ENCODE measurements around the gene NUDT3.
"Not testable (repeated sequence)": the region's sequence is repeated elsewhere in the genome, so short reads cannot be mapped to it uniquely, and the experiment has no call there.

The NUDT3 gene

GRCh38 chr6:34252395-34252794, 140.1 kb downstream of the NUDT3 start:
- DNase-seq (ENCODE audit: low read depth in 2 of 2) = not testable (repeated sequence)

DNA sequence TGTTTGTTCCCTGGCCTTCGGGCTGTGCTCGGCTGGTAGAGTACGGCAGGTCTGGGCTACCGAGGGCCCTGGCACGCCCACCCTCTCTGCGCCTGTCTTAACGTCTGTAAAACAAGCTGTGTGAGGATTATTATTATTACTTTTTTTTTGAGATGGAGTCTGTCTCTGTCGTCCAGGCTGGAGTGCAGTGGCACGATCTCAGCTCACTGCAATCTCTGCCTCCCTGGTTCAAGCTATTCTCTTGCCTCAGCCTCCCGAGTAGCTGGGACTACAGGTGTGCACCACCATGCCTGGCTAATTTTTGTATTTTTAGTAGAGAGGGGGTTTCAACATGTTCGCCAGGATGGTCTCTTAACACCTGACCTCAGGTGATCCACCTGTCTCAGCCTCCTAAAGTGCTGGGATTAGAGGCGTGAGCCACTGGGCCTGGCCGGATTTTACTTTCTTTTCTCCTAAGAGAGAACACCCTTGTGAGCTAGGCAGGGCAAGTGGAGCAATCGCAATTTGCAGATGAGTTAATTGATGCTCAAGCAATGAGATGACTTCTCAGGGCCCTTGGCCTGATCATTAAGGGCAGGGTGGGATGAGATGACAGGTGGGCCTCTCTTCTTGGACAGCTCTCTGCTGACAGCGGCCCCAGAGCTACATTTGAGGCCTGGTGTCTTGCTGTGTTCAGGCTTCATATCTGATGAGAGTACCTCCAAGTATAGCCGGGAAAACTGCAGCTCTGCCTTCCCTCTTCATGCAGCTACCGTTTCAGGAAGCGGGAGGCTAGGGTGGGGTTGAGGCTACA, 142.8 kb downstream of the NUDT3 start:
- no peak for DNase-seq (ENCODE audit: low read depth in 2 of 2)

GRCh38 chr6:34248727-34249468, 143.6 kb downstream of the NUDT3 start, which contains the start of gene SMIM29:
Gene SMIM29, minus strand, starts transcription at chr6:34249006. Its CDS starts 1,215 bp downstream, at chr6:34247791.
- peak; percentile 93 to 94 for DNase-seq (ENCODE audit: low read depth in 2 of 2)

DNA sequence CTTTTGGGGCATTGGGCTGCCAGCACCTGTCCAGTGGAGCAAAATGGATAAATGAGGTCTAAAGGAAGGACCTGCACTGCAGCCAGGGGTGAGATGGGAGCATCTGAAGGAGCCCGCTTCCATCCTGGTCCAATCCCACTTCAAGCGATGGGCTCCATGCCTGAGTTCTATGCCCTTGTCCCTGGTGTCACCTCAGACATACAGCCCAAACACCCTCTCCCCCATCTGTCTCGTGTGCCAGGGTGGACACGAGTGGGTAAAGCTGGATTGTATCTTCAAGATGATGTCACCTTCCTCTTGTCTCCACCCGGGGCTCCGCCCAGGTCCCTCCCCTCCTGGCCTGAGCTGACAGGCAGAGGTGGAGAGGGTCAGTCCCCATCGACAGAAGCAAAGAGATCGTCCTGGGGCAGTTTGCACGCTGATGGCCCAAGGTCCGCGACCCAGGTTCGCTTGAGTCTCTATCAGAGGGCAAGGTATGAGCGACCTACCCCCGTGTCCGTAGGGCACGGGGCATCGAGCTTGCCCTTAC, 144.2 kb downstream of the NUDT3 start:
- DNase-seq (ENCODE audit: low read depth in 2 of 2) = no peak

- no peak for DNase-seq (ENCODE audit: low read depth in 2 of 2)
Measured at GRCh38 chr6:34247481-34248197, 144.8 kb downstream of the NUDT3 start.

GRCh38 chr6:34246563-34247391, 145.7 kb downstream of the NUDT3 start:
- peak in 1 of 2 donors; percentile 28 for DNase-seq (ENCODE audit: low read depth in 2 of 2)

- DNase-seq (ENCODE audit: low read depth in 2 of 2) = no peak
Measured at GRCh38 chr6:34246249-34246562, 146.3 kb downstream of the NUDT3 start.

DNA sequence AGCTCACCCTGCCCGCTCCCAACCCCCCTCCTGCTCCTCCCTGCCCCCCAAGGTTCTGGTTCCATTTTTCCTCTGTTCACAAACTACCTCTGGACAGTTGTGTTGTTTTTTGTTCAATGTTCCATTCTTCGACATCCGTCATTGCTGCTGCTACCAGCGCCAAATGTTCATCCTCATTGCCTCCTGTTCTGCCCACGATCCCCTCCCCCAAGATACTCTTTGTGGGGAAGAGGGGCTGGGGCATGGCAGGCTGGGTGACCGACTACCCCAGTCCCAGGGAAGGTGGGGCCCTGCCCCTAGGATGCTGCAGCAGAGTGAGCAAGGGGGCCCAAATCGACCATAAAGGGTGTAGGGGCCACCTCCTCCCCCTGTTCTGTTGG, 146.7 kb downstream of the NUDT3 start:
- DNase-seq (ENCODE audit: low read depth in 2 of 2) = not testable (repeated sequence)

- DNase-seq (ENCODE audit: low read depth in 2 of 2) = not testable (repeated sequence)
Measured at GRCh38 chr6:34245032-34245760, 147.3 kb downstream of the NUDT3 start.

DNA sequence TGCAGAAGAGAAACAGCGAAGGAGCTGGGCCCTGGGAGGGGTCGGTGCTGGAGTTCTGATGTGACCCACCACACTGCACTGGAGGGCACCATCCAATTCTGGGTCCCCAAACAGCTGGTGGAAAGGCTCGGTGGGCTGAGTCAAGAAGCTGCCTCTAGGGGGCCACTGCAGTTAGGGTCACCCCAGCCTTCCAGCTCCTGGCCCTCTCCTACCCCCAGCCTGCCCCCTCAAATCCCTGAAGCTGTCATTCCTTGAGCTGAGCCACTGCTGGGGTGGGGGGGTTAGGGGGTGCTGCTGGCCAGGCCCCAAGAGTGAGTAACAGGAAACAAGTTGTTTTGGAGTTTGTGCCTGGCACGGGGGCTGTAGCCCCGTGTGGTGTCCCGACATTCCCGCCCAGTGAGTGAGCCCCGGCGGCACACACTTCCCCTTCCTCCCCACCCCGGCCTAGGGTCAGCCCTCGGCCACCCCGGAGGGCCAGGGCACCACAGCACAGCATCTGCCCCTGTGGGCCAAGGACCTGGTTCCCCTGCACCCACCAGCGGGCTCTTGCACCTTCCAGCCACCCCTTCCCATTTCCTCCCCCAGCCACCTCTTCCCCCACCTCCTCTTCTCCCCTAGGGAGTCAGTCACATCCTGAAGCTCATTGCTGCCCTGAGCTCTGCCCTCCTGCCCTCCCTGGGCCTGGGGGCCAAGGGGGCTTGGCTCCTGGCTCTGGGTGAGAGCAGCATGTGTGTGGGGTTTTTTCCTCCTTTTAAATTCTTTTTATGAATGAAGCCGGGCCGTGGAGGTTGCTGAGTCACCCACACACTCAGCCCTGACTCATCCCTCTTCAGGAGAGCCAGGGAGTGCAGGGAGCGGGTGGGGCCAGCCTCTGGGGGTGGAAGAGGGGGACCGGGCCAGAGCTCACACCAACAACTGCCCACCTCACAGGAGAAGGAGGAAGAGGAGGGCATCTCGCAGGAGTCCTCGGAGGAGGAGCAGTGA, 148.3 kb downstream of the NUDT3 start:
- peak; percentile 51 to 62 for DNase-seq (ENCODE audit: low read depth in 2 of 2)

- peak in 1 of 2 donors; percentile 32 for DNase-seq (ENCODE audit: low read depth in 2 of 2)
Measured at GRCh38 chr6:34243131-34243771, 149.2 kb downstream of the NUDT3 start.

DNA sequence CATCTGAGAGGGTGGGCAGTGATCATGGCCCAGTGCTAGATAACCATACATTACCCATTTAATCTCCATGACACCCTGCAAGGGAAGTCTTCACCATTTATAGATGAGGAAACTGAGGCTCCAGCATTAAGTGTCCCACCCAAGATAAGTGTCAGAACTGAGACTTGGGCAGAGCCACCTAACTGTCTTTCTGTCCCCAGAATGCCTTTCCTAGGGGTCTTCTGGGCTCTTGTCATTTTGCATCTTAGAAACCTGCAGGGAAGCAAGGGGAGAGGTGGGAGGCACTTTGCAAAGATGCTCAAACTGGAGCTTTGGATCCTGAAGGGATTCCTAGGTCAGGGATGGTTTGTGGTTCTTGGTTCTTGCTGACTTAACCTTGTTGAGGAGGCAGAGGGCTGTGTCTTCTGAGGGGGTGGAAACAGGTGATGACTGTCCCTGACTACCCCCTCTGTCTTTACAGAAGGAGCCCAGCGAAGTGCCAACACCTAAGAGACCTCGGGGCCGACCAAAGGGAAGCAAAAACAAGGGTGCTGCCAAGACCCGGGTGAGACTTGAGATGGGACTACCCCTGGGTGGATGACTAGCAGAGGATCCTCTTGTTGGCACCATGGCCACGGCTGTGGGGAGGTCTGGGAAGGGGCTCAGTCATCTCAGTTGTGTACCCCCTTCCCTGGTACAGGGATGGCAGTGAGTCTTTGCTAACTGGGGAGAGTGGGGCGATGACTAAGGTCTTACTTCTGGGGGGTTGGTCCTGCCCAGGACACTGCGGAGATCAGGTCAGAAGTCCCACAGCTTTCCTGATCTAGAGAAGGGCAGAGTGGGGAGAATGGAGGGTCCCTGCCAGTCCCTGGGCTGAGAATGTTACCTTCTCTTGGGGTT, 150.0 kb downstream of the NUDT3 start:
- no peak for DNase-seq (ENCODE audit: low read depth in 2 of 2)

GRCh38 chr6:34241351-34242215, 150.9 kb downstream of the NUDT3 start:
- no peak for DNase-seq (ENCODE audit: low read depth in 2 of 2)

GRCh38 chr6:34240329-34241248, 151.9 kb downstream of the NUDT3 start:
- DNase-seq (ENCODE audit: low read depth in 2 of 2) = no peak

DNA sequence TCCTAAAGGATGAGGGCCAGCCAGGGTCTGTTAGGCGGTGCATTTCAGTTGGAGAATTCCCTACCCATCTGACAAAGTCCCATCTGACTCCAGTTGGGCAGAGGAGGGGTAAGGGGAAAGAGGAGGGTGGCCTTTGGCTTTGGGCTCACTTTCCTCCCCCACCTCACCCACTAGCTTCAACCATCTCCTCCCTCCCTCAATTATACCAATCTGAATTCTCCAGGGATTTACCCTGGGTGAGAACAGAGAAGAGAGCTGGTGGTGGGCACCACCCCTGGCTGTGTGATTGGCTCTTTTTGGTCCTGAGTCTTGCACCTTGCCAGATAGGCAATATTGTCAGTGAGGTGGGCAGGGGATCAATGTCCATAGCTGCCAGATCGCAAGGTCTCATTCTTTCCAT, 152.6 kb downstream of the NUDT3 start:
- no peak for DNase-seq (ENCODE audit: low read depth in 2 of 2)

DNA sequence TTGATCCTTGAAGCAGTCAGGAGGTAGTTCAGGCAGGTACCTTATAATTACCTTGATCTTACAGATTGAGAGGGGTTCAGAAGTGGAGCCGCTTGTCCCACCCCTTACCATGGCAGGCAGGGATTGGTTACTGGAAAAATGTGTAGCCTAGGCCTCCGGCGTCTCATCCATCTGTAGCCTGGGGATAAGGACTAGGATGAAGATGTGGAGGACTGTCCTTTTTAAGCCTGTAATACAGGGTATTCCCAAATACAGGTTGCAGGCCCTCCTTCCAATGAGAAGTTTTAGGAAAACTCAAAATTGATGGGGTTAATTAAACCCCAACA, 153.0 kb downstream of the NUDT3 start:
- DNase-seq (ENCODE audit: low read depth in 2 of 2) = no peak

Data from stimulated activated CD8-positive, alpha-beta memory T cell treated with anti-CD3 and anti-CD28 coated beads, Interleukin-7, amount 100 ng/mL, for 4 hours (primary cell).